ENCODE results near the gene SLC15A4. TPM values are rescaled to one million over a fixed set of nuclear protein-coding genes. Genes with fewer than 3 reads are reported as not detected.

SLC15A4 gene
- total and polyA plus RNA-seq, 2 of the 4 experiments (the other 2 are of a cell fraction), result 15.4 to 21.9 TPM

- no peak overlapping the region for H3K4me3 ChIP-seq (ENCODE audit: insufficient read depth, low read depth, low read length)
- H2AK9ac ChIP-seq (replicated peaks; ENCODE audit: low read depth, low read length, poor library complexity), result no peak overlapping the region
- DNase-seq, result no peak
- intact Hi-C loops (cut with micrococcal nuclease) (no loop called here), dilution Hi-C loops (cut with HindIII; ENCODE audit: low sequenced_read_pairs, unreplicated experiment) (no loop called here), in situ Hi-C loops (cut with MboI; ENCODE audit: low sequenced_read_pairs) (no loop called here)
- no peak overlapping the region for H3K56ac ChIP-seq (ENCODE audit: extremely low read depth, insufficient read depth, low read length)
- ATAC-seq (ENCODE audit: low read depth), result no peak
- H3K18ac ChIP-seq (ENCODE audit: low read depth, low read length), result no peak overlapping the region
- no peak overlapping the region for H4K5ac ChIP-seq (ENCODE audit: low read depth, low read length)
- H2BK120ac ChIP-seq (ENCODE audit: low read depth, low read length), result no peak overlapping the region
- no TSS peak for BruUV-seq (replicated peaks)
- no peak overlapping the region for H2AFZ ChIP-seq (replicated peaks; ENCODE audit: low read length, poor library complexity)
- no peak overlapping the region for H2BK20ac ChIP-seq (ENCODE audit: low read depth, low read length)
- H4K20me1 ChIP-seq (ENCODE audit: insufficient read depth, low read length), result peaks cover 11% of the 10 kb centered on the region
- no peak overlapping the region for H3K4ac ChIP-seq (ENCODE audit: low read depth, low read length)
- H3K27me3 ChIP-seq (ENCODE audit: control insufficient read depth, insufficient read depth, low read length), result no peaks in the 10 kb centered on the region
- no peak overlapping the region for H3K4me2 ChIP-seq (ENCODE audit: low read depth, low read length)
- H3K14ac ChIP-seq (replicated peaks; ENCODE audit: low read depth, low read length), result no peak overlapping the region
- no peak overlapping the region for H2AK5ac ChIP-seq (ENCODE audit: low read depth, low read length)
- H3K4me1 ChIP-seq (ENCODE audit: control insufficient read depth, insufficient read depth, low read length), result peaks cover 22% of the 10 kb centered on the region
- POLR2A ChIA-PET (ENCODE audit: unreplicated experiment), result no interaction called here
- TF ChIP-seq MAZ (IDR thresholded peaks at IDR 0.05; ENCODE audit: borderline replicate concordance, low read depth, low read length), result no peak
- TF ChIP-seq MAFK (IDR thresholded peaks at IDR 0.05; ENCODE audit: low read depth, low read length), result no peak
- H4K91ac ChIP-seq (ENCODE audit: insufficient read depth, low read depth, low read length), result no peak overlapping the region
- H2BK15ac ChIP-seq (ENCODE audit: low read depth, low read length), result no peak overlapping the region
- H4K8ac ChIP-seq (ENCODE audit: low read depth in 2 of 2, low read length in 2 of 2), result no peak overlapping the region
- CTCF ChIA-PET, result no interaction called here
- peaks cover 34% of the 10 kb centered on the region for H3K36me3 ChIP-seq (ENCODE audit: control insufficient read depth, insufficient read depth, low read length)
- H3K9me3 ChIP-seq (ENCODE audit: control insufficient read depth, insufficient read depth, low read length), result peaks cover 2% of the 10 kb centered on the region; the same call in 1 of the 2 replicates
- no peak overlapping the region for H3K27ac ChIP-seq (ENCODE audit: insufficient read depth, low read length)
- peaks cover 14% of the 10 kb centered on the region; the same call in 1 of the 2 replicates for H3K9me1 ChIP-seq (ENCODE audit: insufficient read depth, low read length)
- WGBS, 2 experiments (ENCODE audit: extremely low coverage in 2 of 2, insufficient read length in 1 of 2), result 97% methylated on average over 5 of the region's 14 CpGs; no CpG with 5 or more reads in 1 of the 2 experiments
- peaks cover 27 to 41% of the 10 kb centered on the region in 2 experiments for H3K79me1 ChIP-seq (ENCODE audit: low read depth in 1 of 2, low read length in 2 of 2)
- H3K9ac ChIP-seq (ENCODE audit: low read depth, low read length), result no peak overlapping the region
- no peak overlapping the region for H3K23ac ChIP-seq (ENCODE audit: low read depth, low read length)
- no peak overlapping the region for H2BK5ac ChIP-seq (ENCODE audit: low read depth, low read length, poor library complexity, severe bottlenecking)
Measured at GRCh38 chr12:128800606-128801005, 23.2 kb downstream of the SLC15A4 start.

All from IMR-90 (cell line).